Transverse colon (tissue), 4 donors: ENCODE data around the gene GRM8. TPM values are rescaled to one million over a fixed set of nuclear protein-coding genes. Genes with fewer than 3 reads are reported as not detected.

Source experiments
- DNase-seq: peaks from one replicate; pipeline ENCODE4 v3.0.0-alpha.2; 2019
- H3K27ac ChIP-seq, 4 donors: fragments of 200-600 bp; sonication (generic); 2 replicates each; pipeline ENCODE4 v1.5.1; 2016 to 2018; ENCODE audit warnings: inconsistent platforms in 4 of 4
- H3K27me3 ChIP-seq: fragments of 200-600 bp; sonication (generic); 2 replicates; pipeline ENCODE4 v1.5.1; 2017; ENCODE audit warnings: inconsistent platforms
- H3K36me3 ChIP-seq, 4 donors: fragments of 200-600 bp; sonication (generic); 2 replicates each; pipeline ENCODE4 v1.5.1; 2017 to 2019; ENCODE audit warnings: inconsistent platforms in 4 of 4
- H3K4me1 ChIP-seq, 4 donors: fragments of 200-600 bp; sonication (generic); 2 replicates each; pipeline ENCODE4 v1.5.1; 2017 to 2020; ENCODE audit warnings: inconsistent platforms in 4 of 4
- H3K4me3 ChIP-seq, 4 donors: fragments of 200-600 bp; sonication (generic); 1 replicate in 1 of 4; 2 replicates in 3 of 4; pipeline versions ENCODE4 v1.5.1 to v1.6.1; 2017 to 2019; ENCODE audit warnings: inconsistent platforms in 4 of 4
- H3K9me3 ChIP-seq, 2 donors: fragments of 200-600 bp; sonication (generic); 2 replicates each; pipeline ENCODE4 v1.5.1; 2017 to 2019; ENCODE audit warnings: inconsistent platforms in 2 of 2
- CTCF ChIP-seq, 5 experiments: fragments of 200-600 bp in 3 of 5; fragments of 450-650 bp in 2 of 5; sonication (generic) in 3 of 5; IDR thresholded peaks; 1 replicate in 2 of 5; 2 replicates in 3 of 5; pipeline ENCODE4 v1.5.1; 2016 to 2017; ENCODE audit warnings: antibody characterized with exemption in 5 of 5, inconsistent platforms in 3 of 5, mild to moderate bottlenecking in 2 of 5, moderate library complexity in 1 of 5
- EP300 ChIP-seq: sonication (generic); formaldehyde crosslinking; IDR thresholded peaks from one replicate; pipeline ENCODE4 v1.6.1; 2017; ENCODE audit warnings: antibody characterized with exemption, low read depth
- POLR2A ChIP-seq: fragments of 450-650 bp; IDR thresholded peaks from one replicate; pipeline ENCODE4 v1.6.1; 2016; ENCODE audit warnings: antibody characterized with exemption, mild to moderate bottlenecking, moderate library complexity
- POLR2AphosphoS5 ChIP-seq, 3 donors: sonication (generic); formaldehyde crosslinking; IDR thresholded peaks; one replicate each; pipeline ENCODE4 v1.6.1; 2016; ENCODE audit warnings: antibody characterized with exemption in 3 of 3
- WGBS, 2 donors: methylation state at CpG; one replicate each; pipeline ENCODE4 v1.1.5; 2018; ENCODE audit warnings: low coverage in 1 of 2; 5-methylcytosine and 5-hydroxymethylcytosine counted together
- in situ Hi-C, 4 donors: fragments of 200-750 bp; cut with MboI; loops; one replicate each; pipeline versions ENCODE4 v1.15.0 to v1.15.1; 2017; ENCODE audit warnings: low sequenced_read_pairs in 3 of 4, low pct_ligation_motif_present in 1 of 4, low pct_unique_long_range_greater_than_20kb in 1 of 4
- intact Hi-C: fragments of 100-400 bp; cut with DNase I; formaldehyde crosslinking; loops from one replicate; pipeline ENCODE4 v1.15.1; 2023; ENCODE audit warnings: low total_unique reads
- total RNA-seq, 4 donors: library from RNA; depleted of rRNA; stranded (reverse); fragments of >200 nt; gene quantifications; one replicate each; pipeline ENCODE4 v1.1.0, GENCODE V29; 2016

The GRM8 gene
- total RNA-seq, 4 donors from 2014 or later: 0.68 to 9.7 (median 2.9) TPM

DNA sequence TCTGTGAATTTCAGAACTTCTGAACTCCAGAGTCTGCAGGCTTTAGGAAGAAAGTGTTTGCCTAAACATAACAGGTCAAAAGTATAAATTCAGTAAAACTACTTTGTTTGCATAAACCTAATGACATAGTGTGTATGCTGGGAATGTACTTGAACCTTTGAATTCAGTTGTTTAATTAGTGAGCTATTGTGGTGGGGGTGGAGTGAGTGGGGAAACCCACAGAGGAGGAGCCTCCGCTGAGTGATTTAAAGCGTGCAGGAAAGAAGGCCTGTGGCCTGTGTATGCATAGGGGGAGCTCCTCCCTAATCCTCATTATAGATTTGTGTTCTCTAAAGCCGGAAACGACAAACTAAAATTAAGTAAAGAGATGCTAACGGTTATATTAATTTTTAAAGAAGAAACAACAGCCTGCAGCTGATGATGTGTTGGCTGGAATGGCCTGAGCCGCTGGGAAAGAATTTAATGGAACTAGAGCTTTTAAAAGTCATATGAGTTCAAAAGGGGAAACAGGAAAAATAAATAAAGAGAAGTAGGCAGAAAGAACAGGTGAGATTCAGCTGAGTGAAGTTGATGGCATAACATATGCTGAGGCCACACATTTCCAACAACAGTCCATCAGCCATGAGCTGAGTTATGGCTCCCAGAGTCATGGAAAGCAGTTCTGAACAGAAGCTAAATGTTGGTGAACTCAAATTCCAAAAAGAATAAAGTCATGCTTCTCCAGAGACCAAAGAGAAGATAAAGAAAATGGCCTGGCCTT, 595.0 kb downstream of the GRM8 start:
- Histone ChIP-seq H3K9me3 (no peaks in the 10 kb centered on the region), H3K4me1 (no peaks in the 10 kb centered on the region), H3K27me3 (no peaks in the 10 kb centered on the region), H3K27ac (no peak overlapping the region), H3K36me3 (no peaks in the 10 kb centered on the region), H3K4me3 (no peak overlapping the region)
- 20 to 64% methylated on average over 2 to 6 of the region's 6 CpGs for WGBS, 2 donors
- no peak for DNase-seq
- in situ Hi-C loops: no loop called here
- TF ChIP-seq CTCF (IDR thresholded peaks at IDR 0.05): no peak
- no peak for TF ChIP-seq POLR2AphosphoS5 (IDR thresholded peaks at IDR 0.05)
- TF ChIP-seq POLR2A: no peak
- no peak for TF ChIP-seq EP300
- intact Hi-C loops: no loop called here

DNA sequence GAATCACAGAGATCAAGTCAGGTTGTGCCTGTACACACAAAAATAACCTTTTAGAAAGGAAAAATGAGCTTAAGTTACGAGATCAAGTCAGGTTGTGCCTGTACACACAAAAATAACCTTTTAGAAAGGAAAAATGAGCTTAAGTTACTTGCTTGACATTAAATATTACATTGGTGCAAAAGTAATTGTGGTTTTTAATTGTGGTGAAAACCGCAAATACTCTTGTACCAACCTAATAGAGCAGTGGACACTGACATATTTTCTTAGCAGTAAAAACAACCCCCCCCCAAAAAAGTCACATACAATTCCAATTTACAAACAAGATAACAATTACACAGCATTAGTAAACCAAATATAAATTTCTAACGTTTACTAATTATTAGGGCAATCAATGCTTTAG, 595.6 kb downstream of the GRM8 start:
- WGBS, 2 donors: 42 to 67% methylated on average over 3 of the region's 3 CpGs
- H3K27me3 ChIP-seq: no peaks in the 10 kb centered on the region
- no peak overlapping the region for H3K27ac ChIP-seq
- DNase-seq: no peak
- H3K36me3 ChIP-seq: no peaks in the 10 kb centered on the region
- in situ Hi-C loops (no loop called here), intact Hi-C loops (no loop called here)
- no peak overlapping the region for H3K4me3 ChIP-seq
- TF ChIP-seq POLR2A: no peak
- no peak for TF ChIP-seq POLR2AphosphoS5 (IDR thresholded peaks at IDR 0.05)
- TF ChIP-seq EP300: no peak
- TF ChIP-seq CTCF (IDR thresholded peaks at IDR 0.05): no peak
- H3K4me1 ChIP-seq: no peaks in the 10 kb centered on the region
- no peaks in the 10 kb centered on the region for H3K9me3 ChIP-seq

DNA sequence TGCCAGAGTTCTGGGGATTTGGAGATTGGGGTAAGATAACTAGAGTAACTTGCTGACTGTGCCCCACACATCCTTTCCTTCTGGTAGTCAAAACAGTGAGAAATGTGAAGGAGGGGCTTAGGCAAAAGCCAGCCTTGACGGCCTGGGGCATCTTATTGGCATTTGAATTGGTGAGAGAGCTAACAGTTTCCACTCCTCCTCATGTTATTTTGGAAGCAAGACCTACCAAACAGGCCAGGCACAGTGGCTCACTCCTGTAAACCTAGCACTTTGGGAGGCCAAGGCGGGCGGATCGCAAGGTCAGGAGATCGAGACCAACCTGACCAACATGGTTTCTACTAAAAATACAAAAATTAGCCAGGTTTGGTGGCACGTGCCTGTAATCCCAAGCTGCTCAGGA, 596.6 kb downstream of the GRM8 start:
- Histone ChIP-seq H3K4me3 (no peak overlapping the region), H3K27ac (no peak overlapping the region), H3K4me1 (no peaks in the 10 kb centered on the region), H3K9me3 (no peaks in the 10 kb centered on the region), H3K36me3 (no peaks in the 10 kb centered on the region), H3K27me3 (no peaks in the 10 kb centered on the region)
- DNase-seq: no peak
- no peak for TF ChIP-seq CTCF (IDR thresholded peaks at IDR 0.05)
- TF ChIP-seq POLR2AphosphoS5 (IDR thresholded peaks at IDR 0.05): no peak
- no peak for TF ChIP-seq EP300
- no peak for TF ChIP-seq POLR2A
- in situ Hi-C loops (no loop called here), intact Hi-C loops (no loop called here)
- WGBS, 2 donors: 84 to 97% methylated on average over 5 to 6 of the region's 6 CpGs

- in situ Hi-C loops: no loop called here
- no peak overlapping the region for H3K4me3 ChIP-seq
- 76 to 79% methylated on average over 4 of the region's 4 CpGs for WGBS, 2 donors
Measured at GRCh38 chr7:126637538-126637937, 615.2 kb downstream of the GRM8 start.

More at GRCh38 chr7:126637538-126637937, 615.2 kb downstream of the GRM8 start:
- no peaks in the 10 kb centered on the region for H3K4me1 ChIP-seq
- TF ChIP-seq EP300: no peak
- no peak for TF ChIP-seq CTCF (IDR thresholded peaks at IDR 0.05)
- TF ChIP-seq POLR2A: no peak
- no peak for TF ChIP-seq POLR2AphosphoS5 (IDR thresholded peaks at IDR 0.05)
- intact Hi-C loops: no loop called here
- no peak for DNase-seq
- no peaks in the 10 kb centered on the region for H3K27me3 ChIP-seq
- peaks cover 0 to 3% of the 10 kb centered on the region in 2 donors for H3K9me3 ChIP-seq
- no peak overlapping the region for H3K27ac ChIP-seq
- no peaks in the 10 kb centered on the region for H3K36me3 ChIP-seq
